ENCODE data around the gene TP63. TPM values are rescaled to one million over a fixed set of nuclear protein-coding genes. Genes with fewer than 3 reads are reported as not detected.

The TP63 gene
- total and polyA plus RNA-seq, 7 experiments from 2014 or later = 0.11 to 0.97 (median 0.20) TPM; not detected in 4

- Mint-ChIP-seq H3K4me1 (peaks cover 0 to 4% (median 0%) of the 10 kb centered on the region in 7 donors), H3K27me3 (peaks cover 0 to 2% (median 0%) of the 10 kb centered on the region in 5 donors)
- no peak for ATAC-seq
Measured at GRCh38 chr3:189772584-189772983, 141.4 kb downstream of the TP63 start.

GRCh38 chr3:189773056-189773455 lies 141.9 kb downstream of the TP63 start:
- CTCF ChIA-PET = interaction anchor here (1.0 kb wide), 1 partner anchor 8 kb away, joined by 3 read pairs; no protein-coding TSS in a partner anchor
- peaks cover 0 to 4% (median 0%) of the 10 kb centered on the region in 7 donors for H3K4me1 Mint-ChIP-seq
- POLR2A ChIA-PET = no interaction called here

More at GRCh38 chr3:189772584-189772983, 141.4 kb downstream of the TP63 start:
- Histone ChIP-seq H3K4me3 (ENCODE audit: low read length) (no peak overlapping the region), H3K9me3 (ENCODE audit: control insufficient read depth in 2 of 3, low read length in 3 of 3) (no peaks in the 10 kb centered on the region), H3K4me1 (ENCODE audit: control insufficient read depth in 2 of 2, insufficient read depth in 2 of 2, low read length in 2 of 2) (no peaks in the 10 kb centered on the region), H3K27ac (ENCODE audit: low read depth, low read length) (no peak overlapping the region), H3K36me3 (ENCODE audit: control insufficient read depth in 2 of 3, insufficient read depth in 3 of 3, low read length in 3 of 3) (no peaks in the 10 kb centered on the region), H3K27me3 (ENCODE audit: control insufficient read depth in 2 of 2, insufficient read depth in 2 of 2, low read length in 2 of 2) (no peaks in the 10 kb centered on the region)
- intact Hi-C loops (cut with micrococcal nuclease) = no loop called here
- no peak overlapping the region for H3K4me3 Mint-ChIP-seq
- peaks cover 0 to 5% (median 0%) of the 10 kb centered on the region in 11 donors for H3K9me3 Mint-ChIP-seq
- POLR2A ChIA-PET = no interaction called here
- DNase-seq = no peak
- CTCF ChIA-PET = interaction anchor here (1.0 kb wide), 1 partner anchor 9 kb away, joined by 3 read pairs; no protein-coding TSS in a partner anchor
- H3K36me3 Mint-ChIP-seq = no peaks in the 10 kb centered on the region
- no peak overlapping the region for H3K27ac Mint-ChIP-seq

GRCh38 chr3:189776149-189776824 lies 145.1 kb downstream of the TP63 start:
- Histone ChIP-seq H3K36me3 (ENCODE audit: control insufficient read depth in 2 of 3, insufficient read depth in 3 of 3, low read length in 3 of 3) (no peaks in the 10 kb centered on the region), H3K4me1 (ENCODE audit: control insufficient read depth in 2 of 2, insufficient read depth in 2 of 2, low read length in 2 of 2) (no peaks in the 10 kb centered on the region), H3K4me3 (ENCODE audit: low read length) (no peak overlapping the region), H3K27ac (ENCODE audit: low read depth, low read length) (no peak overlapping the region), H3K27me3 (ENCODE audit: control insufficient read depth in 2 of 2, insufficient read depth in 2 of 2, low read length in 2 of 2) (no peaks in the 10 kb centered on the region), H3K9me3 (ENCODE audit: control insufficient read depth in 2 of 3, low read length in 3 of 3) (no peaks in the 10 kb centered on the region)
- Mint-ChIP-seq H3K27me3 (peaks cover 0 to 2% (median 0%) of the 10 kb centered on the region in 5 donors), H3K27ac (no peak overlapping the region), H3K4me1 (peaks cover 0 to 4% (median 0%) of the 10 kb centered on the region in 7 donors), H3K4me3 (peak overlapping the region in 1 of 10 donors; percentile 2), H3K36me3 (no peaks in the 10 kb centered on the region), H3K9me3 (peaks cover 0 to 5% (median 0%) of the 10 kb centered on the region in 11 donors)
- ATAC-seq = no peak
- CTCF ChIA-PET = no interaction called here
- intact Hi-C loops (cut with micrococcal nuclease) = no loop called here
- POLR2A ChIA-PET = no interaction called here
- DNase-seq = no peak

More at GRCh38 chr3:189773056-189773455, 141.9 kb downstream of the TP63 start:
- Histone ChIP-seq H3K27ac (ENCODE audit: low read depth, low read length) (no peak overlapping the region), H3K36me3 (ENCODE audit: control insufficient read depth in 2 of 3, insufficient read depth in 3 of 3, low read length in 3 of 3) (no peaks in the 10 kb centered on the region), H3K9me3 (ENCODE audit: control insufficient read depth in 2 of 3, low read length in 3 of 3) (no peaks in the 10 kb centered on the region), H3K27me3 (ENCODE audit: control insufficient read depth in 2 of 2, insufficient read depth in 2 of 2, low read length in 2 of 2) (no peaks in the 10 kb centered on the region), H3K4me3 (ENCODE audit: low read length) (no peak overlapping the region), H3K4me1 (ENCODE audit: control insufficient read depth in 2 of 2, insufficient read depth in 2 of 2, low read length in 2 of 2) (no peaks in the 10 kb centered on the region)
- H3K9me3 Mint-ChIP-seq = peaks cover 0 to 5% (median 0%) of the 10 kb centered on the region in 11 donors
- ATAC-seq = no peak
- H3K36me3 Mint-ChIP-seq = no peaks in the 10 kb centered on the region
- no peak overlapping the region for H3K4me3 Mint-ChIP-seq
- DNase-seq = no peak
- H3K27me3 Mint-ChIP-seq = peaks cover 0 to 2% (median 0%) of the 10 kb centered on the region in 5 donors
- intact Hi-C loops (cut with micrococcal nuclease) = no loop called here
- no peak overlapping the region for H3K27ac Mint-ChIP-seq

GRCh38 chr3:189778340-189778950 lies 147.3 kb downstream of the TP63 start:
- Histone ChIP-seq H3K36me3 (ENCODE audit: control insufficient read depth in 2 of 3, insufficient read depth in 3 of 3, low read length in 3 of 3) (no peaks in the 10 kb centered on the region), H3K4me1 (ENCODE audit: control insufficient read depth in 2 of 2, insufficient read depth in 2 of 2, low read length in 2 of 2) (no peaks in the 10 kb centered on the region), H3K27me3 (ENCODE audit: control insufficient read depth in 2 of 2, insufficient read depth in 2 of 2, low read length in 2 of 2) (no peaks in the 10 kb centered on the region), H3K4me3 (ENCODE audit: low read length) (no peak overlapping the region), H3K9me3 (ENCODE audit: control insufficient read depth in 2 of 3, low read length in 3 of 3) (no peaks in the 10 kb centered on the region), H3K27ac (ENCODE audit: low read depth, low read length) (no peak overlapping the region)
- ATAC-seq (no peak), DNase-seq (no peak)
- H3K27me3 Mint-ChIP-seq = no peaks in the 10 kb centered on the region
- ChIA-PET POLR2A (interaction anchor here (0.6 kb wide), 1 partner anchor 454 kb away, joined by 3 read pairs; no protein-coding TSS in a partner anchor), CTCF (no interaction called here)
- H3K4me1 Mint-ChIP-seq = peaks cover 0 to 3% (median 0%) of the 10 kb centered on the region in 7 donors
- H3K27ac Mint-ChIP-seq = no peak overlapping the region
- H3K4me3 Mint-ChIP-seq = no peak overlapping the region
- H3K9me3 Mint-ChIP-seq = peaks cover 0 to 5% (median 0%) of the 10 kb centered on the region in 11 donors
- intact Hi-C loops (cut with micrococcal nuclease) = no loop called here
- no peaks in the 10 kb centered on the region for H3K36me3 Mint-ChIP-seq

- ATAC-seq (no peak), DNase-seq (no peak)
- Histone ChIP-seq H3K4me3 (ENCODE audit: low read length) (no peak overlapping the region), H3K27me3 (ENCODE audit: control insufficient read depth in 2 of 2, insufficient read depth in 2 of 2, low read length in 2 of 2) (no peaks in the 10 kb centered on the region), H3K36me3 (ENCODE audit: control insufficient read depth in 2 of 3, insufficient read depth in 3 of 3, low read length in 3 of 3) (no peaks in the 10 kb centered on the region), H3K27ac (ENCODE audit: low read depth, low read length) (no peak overlapping the region), H3K9me3 (ENCODE audit: control insufficient read depth in 2 of 3, low read length in 3 of 3) (no peaks in the 10 kb centered on the region), H3K4me1 (ENCODE audit: control insufficient read depth in 2 of 2, insufficient read depth in 2 of 2, low read length in 2 of 2) (no peaks in the 10 kb centered on the region)
- ChIA-PET POLR2A (no interaction called here), CTCF (interaction anchor here (0.6 kb wide), 1 partner anchor 507 kb away, joined by 3 read pairs; no protein-coding TSS in a partner anchor)
- Mint-ChIP-seq H3K9me3 (peaks cover 0 to 5% (median 0%) of the 10 kb centered on the region in 11 donors), H3K27me3 (peaks cover 0 to 2% (median 0%) of the 10 kb centered on the region in 5 donors), H3K36me3 (no peaks in the 10 kb centered on the region), H3K27ac (no peak overlapping the region), H3K4me1 (peaks cover 0 to 3% (median 0%) of the 10 kb centered on the region in 7 donors), H3K4me3 (no peak overlapping the region)
- intact Hi-C loops (cut with micrococcal nuclease) = no loop called here
Measured at GRCh38 chr3:189779166-189779565, 148.0 kb downstream of the TP63 start.

- no peak overlapping the region for H3K4me3 Mint-ChIP-seq
- H3K4me1 Mint-ChIP-seq = peaks cover 0 to 3% (median 0%) of the 10 kb centered on the region in 7 donors
- intact Hi-C loops (cut with micrococcal nuclease) = no loop called here
- H3K36me3 Mint-ChIP-seq = no peaks in the 10 kb centered on the region
- no peaks in the 10 kb centered on the region for H3K36me3 ChIP-seq (ENCODE audit: control insufficient read depth in 2 of 3, insufficient read depth in 3 of 3, low read length in 3 of 3)
- CTCF ChIA-PET = interaction anchor here (1.4 kb wide), 1 partner anchor 8 kb away, joined by 3 read pairs; no protein-coding TSS in a partner anchor
- ATAC-seq (no peak), DNase-seq (no peak)
- H3K9me3 ChIP-seq (ENCODE audit: control insufficient read depth in 2 of 3, low read length in 3 of 3) = no peaks in the 10 kb centered on the region
- H3K27ac ChIP-seq (ENCODE audit: low read depth, low read length) = no peak overlapping the region
- H3K4me1 ChIP-seq (ENCODE audit: control insufficient read depth in 2 of 2, insufficient read depth in 2 of 2, low read length in 2 of 2) = no peaks in the 10 kb centered on the region
- no peaks in the 10 kb centered on the region for H3K27me3 ChIP-seq (ENCODE audit: control insufficient read depth in 2 of 2, insufficient read depth in 2 of 2, low read length in 2 of 2)
- POLR2A ChIA-PET = no interaction called here
- no peak overlapping the region for H3K4me3 ChIP-seq (ENCODE audit: low read length)
- H3K27ac Mint-ChIP-seq = no peak overlapping the region
- peaks cover 0 to 2% (median 0%) of the 10 kb centered on the region in 11 donors for H3K9me3 Mint-ChIP-seq
- peaks cover 0 to 4% (median 0%) of the 10 kb centered on the region in 5 donors for H3K27me3 Mint-ChIP-seq
Measured at GRCh38 chr3:189780546-189781270, 149.5 kb downstream of the TP63 start.
